Brain microvascular endothelial cell (primary cell): ENCODE data around the gene NUP210L.

ENCODE experiments used
- DNase-seq: peaks from one replicate; pipeline ENCODE4 v3.0.0-alpha.2; 2020
- H3K27ac ChIP-seq: fragments of 250-450 bp; sonication (Bioruptor Pico); 2 replicates; pipeline ENCODE4 v1.5.1; 2020; ENCODE audit warnings: mild to moderate bottlenecking, moderate library complexity
- H3K27me3 ChIP-seq: fragments of 250-450 bp; sonication (Bioruptor Pico); replicated peaks from 2 replicates; pipeline ENCODE4 v1.5.1; 2020; ENCODE audit warnings: mild to moderate bottlenecking
- H3K36me3 ChIP-seq: fragments of 250-450 bp; sonication (Bioruptor Pico); replicated peaks from 2 replicates; pipeline ENCODE4 v1.5.1; 2020; ENCODE audit warnings: mild to moderate bottlenecking
- H3K4me3 ChIP-seq: 2 replicates; pipeline ENCODE4 v1.5.1; 2011; ENCODE audit warnings: low read depth, mild to moderate bottlenecking, control low read depth, low read length, moderate library complexity
- in situ Hi-C: cut with HindIII; loops from 2 replicates; pipeline ENCODE4 v1.10.0; 2017; ENCODE audit warnings: low sequenced_read_pairs, low pct_ligation_motif_present
- TF ChIP-seq, protein P1 (sequence below): IDR thresholded peaks from 2 replicates; pipeline ENCODE4 v1.5.1; 2011; ENCODE audit warnings: low read depth, mild to moderate bottlenecking, moderate library complexity, low read length, control low read depth, inconsistent platforms; ENCODE audit errors: missing control alignments

The NUP210L gene

GRCh38 chr1:154174654-154175053, 19.8 kb upstream of the NUP210L start:
- H3K36me3 ChIP-seq, result peaks cover 68% of the 10 kb centered on the region
- in situ Hi-C loops, result no loop called here
- DNase-seq, result no peak

DNA sequence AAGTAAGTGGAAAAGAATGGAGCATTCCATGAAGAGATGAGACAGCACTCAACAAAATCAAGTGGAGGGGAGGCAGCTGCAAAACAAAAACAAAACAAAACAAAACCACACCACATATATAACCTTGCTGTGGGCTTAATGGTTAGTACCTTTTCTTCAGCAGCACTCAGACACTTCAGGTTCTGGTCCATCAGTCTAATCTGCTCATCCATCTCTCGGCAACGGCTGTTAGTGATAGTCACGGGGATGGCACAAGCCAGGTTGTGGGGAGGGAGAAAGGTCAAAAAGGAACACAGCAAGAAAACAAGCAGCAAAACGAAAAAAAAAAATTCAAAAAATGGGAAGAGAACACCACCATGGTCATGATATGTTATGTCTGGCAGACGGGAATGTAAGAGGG, 17.0 kb upstream of the NUP210L start:
- in situ Hi-C loops, result no loop called here
- Histone ChIP-seq H3K4me3 (no peak overlapping the region), H3K36me3 (peaks cover 82% of the 10 kb centered on the region), H3K27me3 (no peaks in the 10 kb centered on the region), H3K27ac (no peak overlapping the region)
- no peak for DNase-seq
- TF ChIP-seq, protein P1, sequence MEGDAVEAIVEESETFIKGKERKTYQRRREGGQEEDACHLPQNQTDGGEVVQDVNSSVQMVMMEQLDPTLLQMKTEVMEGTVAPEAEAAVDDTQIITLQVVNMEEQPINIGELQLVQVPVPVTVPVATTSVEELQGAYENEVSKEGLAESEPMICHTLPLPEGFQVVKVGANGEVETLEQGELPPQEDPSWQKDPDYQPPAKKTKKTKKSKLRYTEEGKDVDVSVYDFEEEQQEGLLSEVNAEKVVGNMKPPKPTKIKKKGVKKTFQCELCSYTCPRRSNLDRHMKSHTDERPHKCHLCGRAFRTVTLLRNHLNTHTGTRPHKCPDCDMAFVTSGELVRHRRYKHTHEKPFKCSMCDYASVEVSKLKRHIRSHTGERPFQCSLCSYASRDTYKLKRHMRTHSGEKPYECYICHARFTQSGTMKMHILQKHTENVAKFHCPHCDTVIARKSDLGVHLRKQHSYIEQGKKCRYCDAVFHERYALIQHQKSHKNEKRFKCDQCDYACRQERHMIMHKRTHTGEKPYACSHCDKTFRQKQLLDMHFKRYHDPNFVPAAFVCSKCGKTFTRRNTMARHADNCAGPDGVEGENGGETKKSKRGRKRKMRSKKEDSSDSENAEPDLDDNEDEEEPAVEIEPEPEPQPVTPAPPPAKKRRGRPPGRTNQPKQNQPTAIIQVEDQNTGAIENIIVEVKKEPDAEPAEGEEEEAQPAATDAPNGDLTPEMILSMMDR, result no peak

More at GRCh38 chr1:154174654-154175053, 19.8 kb upstream of the NUP210L start:
- TF ChIP-seq, protein P1, result no peak
- H3K4me3 ChIP-seq, result no peak overlapping the region
- no peaks in the 10 kb centered on the region for H3K27me3 ChIP-seq
- H3K27ac ChIP-seq, result no peak overlapping the region

DNA sequence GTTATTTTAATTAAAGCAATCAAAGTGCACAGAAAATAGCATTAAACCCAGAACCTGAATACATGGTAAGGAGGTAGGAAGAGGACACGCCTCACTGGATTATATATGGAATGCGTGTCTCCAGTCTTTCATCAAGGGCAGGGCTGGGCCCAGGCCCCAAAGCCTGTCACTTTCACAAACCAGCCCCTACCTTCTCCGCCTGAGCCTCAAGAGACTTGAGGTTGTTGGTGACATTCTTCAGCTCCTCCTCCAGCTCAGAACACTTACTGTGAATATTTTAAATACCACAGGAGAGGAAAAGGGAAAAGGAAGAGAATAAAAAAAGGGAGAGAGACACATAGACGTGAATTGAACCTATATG, 16.3 kb upstream of the NUP210L start:
- TF ChIP-seq, protein P1, result no peak
- no peak for DNase-seq
- in situ Hi-C loops, result no loop called here
- Histone ChIP-seq H3K27me3 (no peaks in the 10 kb centered on the region), H3K27ac (no peak overlapping the region), H3K4me3 (no peak overlapping the region), H3K36me3 (peaks cover 89% of the 10 kb centered on the region)

DNA sequence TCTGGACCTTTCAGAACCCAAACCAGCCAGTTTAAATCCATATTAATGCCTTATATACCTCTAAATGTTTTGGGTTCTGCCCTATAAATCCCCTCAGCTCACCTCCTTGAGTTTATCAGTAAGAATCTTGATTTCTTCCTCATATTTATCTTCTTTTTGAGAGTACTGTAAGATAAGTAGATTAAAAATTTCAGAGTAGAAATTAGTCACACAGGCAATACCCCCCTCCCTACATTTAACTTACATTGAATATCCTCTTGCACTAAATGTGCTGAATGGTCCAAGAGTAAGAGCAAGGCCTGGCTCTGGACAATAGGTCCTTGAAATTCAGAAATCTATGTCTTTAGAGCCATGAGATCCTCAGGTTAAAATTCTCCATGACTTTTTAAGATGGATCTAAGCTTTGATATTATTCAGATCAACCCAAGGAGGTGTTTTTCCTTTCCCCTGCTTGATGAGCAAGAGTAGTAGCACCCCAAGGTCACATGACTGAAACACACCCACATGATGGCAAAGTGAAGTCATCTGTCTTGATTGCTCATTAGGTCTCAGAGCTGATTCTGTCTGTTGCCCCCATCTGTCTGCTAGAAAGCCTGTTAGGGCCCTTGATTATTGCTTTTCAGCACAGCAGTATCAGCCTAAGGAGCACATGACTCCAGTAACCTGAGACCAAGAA, 15.8 kb upstream of the NUP210L start:
- peaks cover 90% of the 10 kb centered on the region for H3K36me3 ChIP-seq
- DNase-seq, result no peak
- H3K27ac ChIP-seq, result no peak overlapping the region
- in situ Hi-C loops, result no loop called here
- no peak overlapping the region for H3K4me3 ChIP-seq
- no peaks in the 10 kb centered on the region for H3K27me3 ChIP-seq
- TF ChIP-seq, protein P1, result no peak

GRCh38 chr1:154167461-154167860, 12.6 kb upstream of the NUP210L start:
- in situ Hi-C loops, result no loop called here
- DNase-seq, result no peak
- Histone ChIP-seq H3K36me3 (peaks cover 97% of the 10 kb centered on the region), H3K27ac (no peak overlapping the region), H3K27me3 (no peaks in the 10 kb centered on the region), H3K4me3 (no peak overlapping the region)
- TF ChIP-seq, protein P1, result no peak

- H3K36me3 ChIP-seq, result peaks cover 94% of the 10 kb centered on the region
- in situ Hi-C loops, result no loop called here
- no peak overlapping the region for H3K4me3 ChIP-seq
- no peak for DNase-seq
- TF ChIP-seq, protein P1, result no peak
- H3K27ac ChIP-seq, result no peak overlapping the region
- H3K27me3 ChIP-seq, result no peaks in the 10 kb centered on the region
Observed at GRCh38 chr1:154166207-154166606, 11.3 kb upstream of the NUP210L start.
